HG02798 (cell line): Measurements from ENCODE around the gene STK31.
"Not testable (repeated sequence)": the region's sequence is repeated elsewhere in the genome, so short reads cannot be mapped to it uniquely, and the experiment has no call there.

Experiments
- ATAC-seq: cut with Tn5 transposase; IDR thresholded peaks from one replicate; pipeline ENCODE4 v1.9.1; 2021; ENCODE audit warnings: mild to moderate bottlenecking; ENCODE audit not compliant: unreplicated experiment, poor library complexity

Gene STK31, protein sequence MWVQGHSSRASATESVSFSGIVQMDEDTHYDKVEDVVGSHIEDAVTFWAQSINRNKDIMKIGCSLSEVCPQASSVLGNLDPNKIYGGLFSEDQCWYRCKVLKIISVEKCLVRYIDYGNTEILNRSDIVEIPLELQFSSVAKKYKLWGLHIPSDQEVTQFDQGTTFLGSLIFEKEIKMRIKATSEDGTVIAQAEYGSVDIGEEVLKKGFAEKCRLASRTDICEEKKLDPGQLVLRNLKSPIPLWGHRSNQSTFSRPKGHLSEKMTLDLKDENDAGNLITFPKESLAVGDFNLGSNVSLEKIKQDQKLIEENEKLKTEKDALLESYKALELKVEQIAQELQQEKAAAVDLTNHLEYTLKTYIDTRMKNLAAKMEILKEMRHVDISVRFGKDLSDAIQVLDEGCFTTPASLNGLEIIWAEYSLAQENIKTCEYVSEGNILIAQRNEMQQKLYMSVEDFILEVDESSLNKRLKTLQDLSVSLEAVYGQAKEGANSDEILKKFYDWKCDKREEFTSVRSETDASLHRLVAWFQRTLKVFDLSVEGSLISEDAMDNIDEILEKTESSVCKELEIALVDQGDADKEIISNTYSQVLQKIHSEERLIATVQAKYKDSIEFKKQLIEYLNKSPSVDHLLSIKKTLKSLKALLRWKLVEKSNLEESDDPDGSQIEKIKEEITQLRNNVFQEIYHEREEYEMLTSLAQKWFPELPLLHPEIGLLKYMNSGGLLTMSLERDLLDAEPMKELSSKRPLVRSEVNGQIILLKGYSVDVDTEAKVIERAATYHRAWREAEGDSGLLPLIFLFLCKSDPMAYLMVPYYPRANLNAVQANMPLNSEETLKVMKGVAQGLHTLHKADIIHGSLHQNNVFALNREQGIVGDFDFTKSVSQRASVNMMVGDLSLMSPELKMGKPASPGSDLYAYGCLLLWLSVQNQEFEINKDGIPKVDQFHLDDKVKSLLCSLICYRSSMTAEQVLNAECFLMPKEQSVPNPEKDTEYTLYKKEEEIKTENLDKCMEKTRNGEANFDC

DNA sequence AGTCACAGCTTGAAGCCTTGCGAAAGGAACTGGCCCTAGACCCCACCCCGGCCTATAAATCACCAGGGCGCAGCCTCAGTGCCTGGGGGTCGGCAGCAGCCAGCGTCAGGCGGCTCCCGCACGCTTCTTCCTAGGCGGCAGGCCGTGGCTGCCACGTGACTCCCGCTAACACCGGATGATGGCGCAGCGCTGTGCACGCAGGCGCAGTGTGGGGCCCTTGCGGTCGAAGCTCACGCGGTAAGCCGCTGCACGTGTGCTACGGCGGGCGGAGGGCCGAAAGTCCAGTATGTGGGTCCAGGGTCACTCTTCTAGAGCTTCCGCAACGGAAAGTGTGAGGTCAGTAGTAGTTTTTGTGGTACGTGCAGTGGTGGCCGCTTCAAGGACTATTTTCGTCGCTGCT is at the start of gene STK31:
TSS of gene STK31 (plus strand) at position 220 of the 400 bp plus-strand sequence. CDS start at position 287, 67 bp downstream.
- no peak for ATAC-seq

DNA sequence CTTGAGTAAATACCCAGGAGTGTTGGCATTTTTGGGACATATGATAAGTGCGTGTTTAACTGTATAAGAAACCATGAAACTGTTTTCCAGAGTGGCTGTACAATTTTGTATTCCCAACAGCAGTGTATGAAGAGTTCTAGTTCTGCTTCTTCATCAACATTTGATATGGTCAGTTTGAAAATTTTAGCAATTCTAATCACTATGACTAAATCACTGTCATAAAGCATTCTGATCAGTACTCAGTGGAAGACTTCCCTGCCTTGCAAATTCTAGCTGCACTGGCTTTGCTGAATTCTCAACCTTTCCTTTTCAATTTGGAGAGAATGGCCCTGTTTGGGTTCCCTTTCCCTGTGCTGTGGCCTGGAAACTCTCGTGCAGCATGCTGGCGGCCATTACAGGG is 48.6 kb upstream of the STK31 start:
- no peak for ATAC-seq

DNA sequence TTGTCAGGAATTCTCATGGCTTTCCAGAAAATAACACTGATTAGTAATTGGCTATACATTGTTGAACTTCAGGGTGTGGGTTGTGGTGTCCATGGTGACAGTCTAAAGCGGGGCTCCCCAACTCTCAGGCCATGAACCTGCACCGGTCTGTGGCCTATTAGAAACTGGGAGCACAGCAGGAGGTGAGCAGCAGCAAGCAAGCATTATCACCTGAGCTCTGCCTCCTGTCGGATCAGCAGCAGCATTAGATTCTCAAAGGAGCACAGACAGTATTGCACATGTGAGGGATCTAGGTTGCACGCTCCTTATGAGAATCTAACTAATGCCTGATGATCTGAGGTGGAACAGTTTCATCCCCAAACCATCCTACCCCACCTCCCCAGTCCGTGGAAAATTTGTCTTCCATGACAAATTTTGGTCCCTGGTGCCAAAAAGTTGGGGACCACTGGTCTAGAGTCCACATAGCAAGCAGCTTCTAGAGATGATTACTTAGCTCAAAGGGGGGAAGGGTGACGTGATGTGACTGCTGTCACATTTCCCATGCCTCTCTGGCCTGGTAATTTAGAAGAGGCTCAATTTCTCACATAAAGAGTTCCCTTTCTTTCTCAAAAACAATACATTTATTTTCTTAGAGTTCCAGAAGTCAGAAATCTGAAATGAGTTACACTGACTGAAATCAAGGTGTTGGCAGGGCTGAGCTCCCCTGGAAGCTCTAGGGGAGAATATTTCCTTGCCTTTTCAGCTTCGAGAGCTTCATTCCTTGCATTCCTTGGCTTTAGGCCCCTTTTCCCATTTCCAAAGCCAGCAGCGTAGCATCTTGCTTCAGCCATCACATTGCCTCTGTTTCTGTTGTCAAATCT is 47.7 kb upstream of the STK31 start:
- ATAC-seq = no peak

DNA sequence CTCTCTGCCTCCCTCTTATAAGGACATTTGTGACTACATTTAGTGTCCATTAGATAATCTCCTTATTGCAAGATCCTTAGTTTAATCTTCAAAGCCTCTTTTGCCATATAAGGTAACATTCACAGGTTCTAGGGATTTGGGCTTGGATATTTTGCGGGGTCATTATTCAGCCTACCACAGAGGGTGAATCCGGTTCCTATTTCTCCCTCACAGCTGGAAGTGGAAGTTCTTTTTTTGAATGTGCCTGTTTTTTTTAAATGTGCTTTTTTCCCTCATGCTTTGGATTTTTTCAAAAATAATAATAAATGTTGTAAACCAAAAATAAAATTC is 47.1 kb upstream of the STK31 start:
- no peak for ATAC-seq

DNA sequence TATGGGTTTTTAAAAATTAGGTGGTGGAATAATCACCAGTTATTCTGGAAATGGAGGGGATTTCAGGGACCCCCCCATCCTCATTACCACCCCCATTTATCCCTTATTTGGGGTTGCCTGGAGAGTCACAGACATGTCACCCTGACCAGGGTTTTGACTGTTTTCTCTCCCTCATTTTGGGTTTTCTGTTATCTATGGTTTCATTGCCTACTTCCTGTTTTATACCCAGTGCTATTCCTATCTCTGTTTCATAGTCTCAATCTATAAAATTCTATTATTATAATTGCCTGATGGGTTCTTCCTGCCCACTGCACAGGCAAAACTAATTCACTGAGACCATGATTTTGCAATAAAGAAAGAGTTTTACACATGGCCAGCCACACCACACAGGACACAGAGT is 45.9 kb upstream of the STK31 start:
- no peak for ATAC-seq

DNA sequence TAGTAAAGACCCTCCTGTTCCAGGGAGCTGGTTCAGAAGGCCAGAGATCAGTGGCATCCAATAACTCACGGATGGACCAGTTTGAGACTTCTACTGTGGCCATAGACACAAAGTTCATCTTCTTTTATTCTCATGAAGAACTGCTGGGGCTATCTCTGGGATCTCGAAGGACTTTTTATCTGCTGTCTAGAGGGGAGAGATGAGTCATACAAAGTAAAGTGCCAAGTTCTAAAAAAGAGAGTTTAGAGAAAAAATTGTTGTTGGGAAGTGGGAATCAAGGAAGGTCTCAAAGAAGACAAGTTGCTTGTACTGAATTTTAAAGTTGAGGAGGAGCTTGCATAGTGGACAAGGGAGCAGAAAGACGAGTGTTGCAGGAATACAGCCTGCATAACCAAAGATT is 38.0 kb upstream of the STK31 start:
- ATAC-seq = no peak

DNA sequence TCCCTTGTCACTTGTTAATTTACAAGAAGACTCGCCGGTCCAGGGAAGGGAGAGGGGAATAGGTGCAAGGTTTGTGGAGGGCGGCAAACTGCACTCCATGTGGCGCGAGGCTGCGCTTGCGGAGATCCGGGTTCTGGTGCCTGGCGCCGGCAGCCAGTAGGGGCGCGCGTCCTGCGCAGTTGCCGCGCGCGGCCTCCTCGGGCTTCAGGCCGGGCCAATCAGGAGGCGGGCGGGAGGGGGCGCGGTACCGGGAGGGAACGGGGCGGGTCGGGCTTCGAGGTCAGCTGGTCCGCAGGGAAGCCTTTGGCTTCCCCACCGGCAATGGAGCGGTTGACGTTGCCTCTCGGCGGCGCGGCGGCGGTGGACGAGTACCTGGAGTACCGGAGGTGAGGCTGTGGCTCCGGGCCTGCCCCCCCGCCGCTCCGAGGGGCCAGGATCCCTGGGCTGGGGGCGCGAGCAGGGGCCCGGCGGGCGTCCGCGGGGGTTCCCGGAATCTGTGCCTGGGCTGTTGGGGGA is 30.1 kb upstream of the STK31 start, which contains the start of gene FAM221A:
TSS of gene FAM221A (plus strand) at position 302 of the 516 bp plus-strand sequence. CDS start at position 322, 20 bp downstream.
- ATAC-seq = peak; percentile 100

DNA sequence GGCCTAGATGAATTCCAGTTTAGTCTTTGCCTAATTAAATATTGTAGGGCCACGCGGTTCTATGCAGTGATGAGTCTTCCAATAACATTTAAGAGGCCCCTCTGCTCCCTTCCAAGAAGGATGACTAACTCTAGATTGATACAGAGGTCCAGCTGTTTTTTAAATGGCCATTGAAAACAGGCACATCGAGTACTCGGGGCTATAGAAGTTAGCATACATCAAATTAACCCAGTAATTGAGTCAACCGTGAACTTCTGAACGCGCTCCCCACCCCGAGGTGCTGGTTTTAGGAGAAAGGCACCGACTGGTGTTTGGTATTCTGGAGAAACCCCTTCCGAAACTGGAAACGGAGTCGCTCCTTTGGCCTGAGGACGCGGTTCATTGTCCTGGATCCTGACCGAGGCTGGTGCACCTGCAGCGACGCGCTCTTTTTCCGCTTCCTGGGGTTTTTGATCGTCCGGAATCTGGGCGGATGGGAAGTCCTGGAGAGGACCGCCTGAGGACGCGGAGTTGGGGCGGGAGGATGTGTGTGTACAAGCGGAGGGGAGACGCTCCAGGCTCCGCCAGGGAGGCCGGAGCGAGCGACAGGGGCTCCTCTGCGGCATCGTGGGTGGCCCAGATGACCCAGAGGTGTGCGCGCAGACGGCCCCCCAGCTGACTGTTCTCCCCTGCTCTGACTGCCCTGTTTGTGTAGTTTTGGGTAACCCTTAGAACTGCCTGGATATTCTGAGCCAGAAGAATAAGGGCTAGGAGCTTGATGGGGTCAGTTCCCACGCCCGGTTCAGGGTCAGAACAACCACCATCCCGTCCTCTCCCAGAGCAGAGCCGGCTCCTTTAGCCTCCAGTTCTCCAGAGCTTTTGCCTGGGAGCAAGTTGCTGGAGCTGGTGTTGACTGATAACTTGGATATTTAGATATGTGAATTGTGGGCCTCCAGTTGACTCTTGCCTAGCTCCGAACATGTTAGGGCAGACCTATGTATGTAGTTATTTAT is 29.3 kb upstream of the STK31 start:
- ATAC-seq = peak; percentile 32

DNA sequence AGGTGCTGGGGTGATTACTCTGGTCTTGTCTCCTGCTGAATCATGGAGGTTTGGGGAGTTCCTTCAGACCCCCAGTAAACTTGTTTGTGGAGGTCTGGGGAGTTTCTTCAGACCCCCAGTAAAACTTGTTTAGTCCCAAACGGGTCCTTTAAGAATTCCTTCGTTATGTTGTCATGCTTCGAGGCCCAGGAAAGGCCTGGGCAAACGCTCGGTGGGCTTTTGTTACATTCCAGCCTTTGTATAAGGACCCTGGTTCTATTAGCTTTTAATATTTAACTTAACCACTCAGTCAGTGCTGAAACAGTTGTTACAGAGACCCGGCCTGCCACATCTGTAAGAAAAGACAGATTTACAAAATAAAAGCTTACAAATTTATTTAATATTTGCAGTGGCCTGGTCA is 26.0 kb upstream of the STK31 start:
- ATAC-seq = not testable (repeated sequence)

DNA sequence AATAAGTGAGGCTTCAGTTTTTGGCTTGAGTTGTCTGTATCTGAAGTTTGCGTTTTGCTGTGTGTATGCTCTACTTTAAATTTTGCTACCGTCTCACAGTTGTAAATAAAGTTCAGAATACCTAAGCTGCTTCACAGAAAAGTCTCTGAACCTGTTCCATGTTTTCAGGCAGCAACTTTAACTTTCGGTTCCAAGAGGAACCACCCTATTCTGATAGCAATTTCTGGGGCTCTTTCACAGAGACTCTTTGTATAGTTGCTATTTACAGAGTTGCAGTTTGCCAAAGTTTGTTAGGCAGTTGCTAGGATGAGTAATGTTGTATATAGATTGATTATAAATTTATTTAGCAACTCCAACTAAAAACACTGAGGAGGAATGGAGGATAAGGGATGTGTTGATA is 24.3 kb upstream of the STK31 start:
- ATAC-seq = no peak

DNA sequence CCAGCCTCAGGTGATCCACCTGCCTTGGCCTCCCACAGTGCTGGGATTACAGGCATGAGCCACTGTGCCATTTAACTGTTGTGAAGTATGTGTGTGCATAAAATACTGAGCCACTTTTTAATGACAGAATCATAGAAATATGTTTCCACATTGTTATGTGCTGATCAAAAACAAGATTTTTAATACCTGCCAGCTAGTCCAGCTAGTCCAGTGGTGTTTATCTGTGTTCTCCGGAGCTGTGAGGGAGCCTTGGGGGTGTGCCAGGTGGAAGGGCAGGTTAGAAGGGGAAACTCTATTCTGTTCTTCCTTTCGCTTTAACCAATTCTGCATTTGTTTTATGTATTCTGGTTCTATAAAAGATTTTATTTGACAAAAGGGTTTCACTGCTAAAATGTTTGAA is 23.0 kb upstream of the STK31 start:
- no peak for ATAC-seq

DNA sequence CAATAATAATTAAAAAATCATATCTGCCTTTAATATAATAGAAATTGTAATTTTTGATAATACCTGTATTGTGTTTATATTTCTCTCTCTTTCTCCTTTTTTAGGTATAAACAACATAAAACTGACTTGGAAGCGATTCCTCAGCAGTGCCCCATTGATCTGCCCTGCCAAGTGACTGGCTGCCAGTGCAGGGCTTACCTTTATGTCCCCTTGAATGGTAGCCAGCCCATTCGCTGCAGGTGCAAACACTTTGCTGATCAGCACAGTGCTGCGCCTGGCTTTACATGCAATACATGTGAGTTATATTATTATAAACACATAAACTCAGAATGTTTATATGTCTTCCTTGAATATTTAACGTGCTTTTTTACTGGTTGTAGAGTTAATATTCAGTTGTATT is 20.9 kb upstream of the STK31 start:
- ATAC-seq = no peak

DNA sequence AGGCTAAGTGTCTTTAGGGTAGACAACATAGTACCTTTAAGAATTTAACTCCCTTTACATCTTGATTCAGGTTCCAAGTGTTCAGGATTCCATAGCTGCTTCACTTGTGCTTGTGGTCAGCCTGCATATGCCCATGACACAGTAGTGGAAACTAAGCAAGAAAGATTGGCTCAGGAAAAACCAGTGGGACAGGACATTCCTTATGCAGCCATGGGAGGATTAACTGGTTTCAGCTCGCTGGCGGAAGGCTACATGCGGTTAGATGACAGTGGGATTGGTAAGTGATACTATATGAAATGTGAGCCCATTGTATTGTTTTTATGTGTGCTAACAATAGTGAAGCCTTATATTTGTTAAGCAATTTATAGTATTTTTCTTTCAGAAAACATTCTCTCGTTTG is 18.7 kb upstream of the STK31 start:
- ATAC-seq = no peak

DNA sequence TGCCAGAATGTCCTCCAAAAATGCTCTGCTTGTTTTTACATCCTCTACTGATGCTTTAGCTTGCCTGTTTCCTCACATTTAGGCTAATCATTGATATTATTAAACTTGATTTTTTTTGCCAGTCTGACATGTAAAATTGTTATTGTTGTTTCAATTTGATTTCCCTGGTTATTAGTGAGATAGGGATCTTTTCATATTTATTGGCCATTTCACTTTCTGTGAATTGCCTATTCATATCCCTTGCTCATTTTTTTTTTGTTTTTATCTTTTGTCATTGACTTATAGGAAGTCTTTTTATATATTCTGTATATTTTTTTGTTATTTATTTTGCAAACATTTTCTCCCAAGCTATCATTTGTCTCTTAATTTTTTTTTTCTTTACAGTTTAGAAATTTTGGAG is 16.8 kb upstream of the STK31 start:
- no peak for ATAC-seq

DNA sequence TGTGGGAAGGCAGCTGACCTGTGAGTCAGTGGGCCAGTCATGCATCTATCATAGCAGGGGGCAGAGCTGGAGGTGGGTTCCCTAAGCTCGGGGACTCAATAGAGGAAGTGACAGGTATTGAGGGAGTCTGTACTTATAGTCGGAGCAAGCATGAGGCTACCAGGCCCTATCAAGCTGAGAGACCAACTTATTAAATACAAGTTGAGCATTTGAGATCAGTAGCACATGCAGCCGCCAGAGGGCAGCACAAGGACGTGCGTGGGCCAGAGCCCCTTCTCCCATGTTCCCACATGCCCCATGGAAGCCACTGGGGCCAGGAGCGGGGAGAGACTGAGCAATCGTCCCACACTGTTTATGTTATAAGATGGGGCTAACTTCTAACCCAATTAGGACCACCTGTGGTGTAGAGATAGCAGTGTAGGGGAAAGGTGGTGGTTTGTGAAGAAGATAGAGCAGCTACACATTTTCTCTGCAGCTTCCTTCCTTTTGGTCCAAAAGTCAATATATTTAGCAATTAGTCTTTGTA is 13.0 kb upstream of the STK31 start:
- peak; percentile 78 for ATAC-seq

DNA sequence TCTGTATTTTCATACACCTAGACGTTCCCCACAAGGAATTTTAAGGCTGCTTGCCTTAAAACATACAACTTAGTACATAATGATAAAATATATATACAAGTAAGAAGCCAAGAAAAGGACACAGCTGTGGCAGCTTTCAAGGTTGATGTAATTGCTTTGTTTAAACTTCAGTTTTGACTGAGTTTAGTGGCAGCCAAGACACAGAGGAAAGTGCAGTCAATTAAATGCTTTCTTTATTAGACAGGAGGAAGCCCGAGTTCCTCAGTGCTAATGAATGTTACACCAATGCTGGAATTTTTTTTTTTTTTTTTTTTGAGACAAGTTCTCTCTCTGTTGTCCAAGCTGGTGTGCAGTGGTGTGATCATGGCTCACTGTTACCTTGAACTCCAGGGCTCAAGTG is 11.2 kb upstream of the STK31 start:
- no peak for ATAC-seq

DNA sequence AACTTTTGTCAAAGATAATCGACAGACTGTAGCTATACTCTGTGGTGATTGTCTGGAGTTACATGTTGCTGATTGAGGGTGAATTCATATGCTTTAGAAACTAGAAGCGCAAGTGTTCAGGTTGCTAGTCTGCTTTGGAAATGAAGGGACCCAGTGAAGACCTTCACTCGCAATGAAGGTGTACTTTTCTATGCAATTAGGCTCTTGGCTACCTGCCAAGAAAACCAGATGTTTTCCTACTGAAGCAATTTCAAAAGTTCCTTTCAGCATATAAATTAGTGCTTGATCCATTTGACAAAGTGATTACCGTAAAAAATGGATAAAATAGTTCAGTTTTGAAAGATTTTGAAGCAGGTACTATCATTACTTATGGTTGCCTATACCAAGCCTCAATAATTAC is 10.0 kb upstream of the STK31 start:
- no peak for ATAC-seq

DNA sequence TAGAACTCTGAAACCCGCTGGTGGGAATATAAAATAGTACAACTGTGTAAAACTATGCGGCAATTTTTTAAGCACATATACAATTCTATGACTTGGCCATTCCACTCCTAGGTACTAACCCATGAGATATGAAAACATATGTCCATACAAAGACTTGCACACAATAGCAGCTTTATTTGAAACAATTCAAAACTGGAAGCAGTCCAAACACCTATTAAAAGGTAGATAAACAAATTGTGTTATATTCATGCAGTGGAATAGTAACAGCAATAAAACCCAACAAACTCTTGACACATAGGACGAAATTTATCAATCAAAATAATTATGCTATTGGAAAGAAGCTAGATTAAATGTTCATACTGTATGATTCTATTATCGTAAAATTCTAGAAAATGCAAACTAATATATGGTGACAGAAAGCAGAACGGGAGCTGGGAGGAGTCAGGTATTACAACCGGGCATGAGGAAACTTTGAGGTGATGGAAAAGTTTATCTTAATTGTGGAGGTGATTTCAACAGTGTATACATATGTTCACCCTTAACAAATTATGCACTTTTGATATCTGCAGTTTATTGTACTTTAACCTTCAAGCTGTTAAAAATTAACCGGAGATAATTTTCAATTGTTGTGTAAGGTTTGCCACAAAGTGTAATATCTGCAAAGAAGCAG is 803 bp upstream of the STK31 start:
- ATAC-seq = no peak
